ENCODE data around the gene CHURC1.
A peak's percentile ranks its signal among the peaks of the same experiment; 100 is the strongest.

Gene CHURC1

GRCh38 chr14:64950889-64951288 is 36.6 kb downstream of the CHURC1 start:
- no peaks in the 10 kb centered on the region for H3K9me3 ChIP-seq (ENCODE audit: insufficient read depth, low read length, severe bottlenecking)
- ATAC-seq (ENCODE audit: insufficient read depth, low read depth) (no peak), DNase-seq (no peak)
- H2AFZ ChIP-seq (ENCODE audit: low read depth, low read length): no peak overlapping the region
- no peaks in the 10 kb centered on the region for H3K79me2 ChIP-seq (ENCODE audit: insufficient read depth, low read length)
- no peak overlapping the region for H3K4me2 ChIP-seq (ENCODE audit: insufficient read depth, low read length)
- no peak overlapping the region for H3K9ac ChIP-seq (ENCODE audit: low read depth, low read length)
- TF ChIP-seq EZH2 (IDR thresholded peaks at IDR 0.05; ENCODE audit: borderline replicate concordance, low read depth, low read length, severe bottlenecking): no peak
- no peaks in the 10 kb centered on the region for H3K27me3 ChIP-seq (ENCODE audit: insufficient read depth, low read length, poor library complexity)
- H3K4me3 ChIP-seq (ENCODE audit: low read depth in 1 of 2, low read length in 2 of 2): no peak overlapping the region
- 0 out of 2 replicates have a peak, but pooled peaks cover 3% of the 10 kb centered on the region for H4K20me1 ChIP-seq (ENCODE audit: insufficient read depth, low read length)
- peaks cover 55% of the 10 kb centered on the region for H3K36me3 ChIP-seq (ENCODE audit: insufficient read depth, low read length)
- no peak overlapping the region for H3K27ac ChIP-seq (ENCODE audit: low read length)
- no peaks in the 10 kb centered on the region for H3K4me1 ChIP-seq (ENCODE audit: insufficient read depth, low read length)

- Histone ChIP-seq H3K4me1 (ENCODE audit: insufficient read depth, low read length) (no peaks in the 10 kb centered on the region), H3K27ac (ENCODE audit: low read length) (no peak overlapping the region), H4K20me1 (ENCODE audit: insufficient read depth, low read length) (0 out of 2 replicates have a peak, but pooled peaks cover 3% of the 10 kb centered on the region), H3K27me3 (ENCODE audit: insufficient read depth, low read length, poor library complexity) (no peaks in the 10 kb centered on the region), H3K9ac (ENCODE audit: low read depth, low read length) (no peak overlapping the region), H3K4me2 (ENCODE audit: insufficient read depth, low read length) (no peak overlapping the region), H3K79me2 (ENCODE audit: insufficient read depth, low read length) (no peaks in the 10 kb centered on the region), H2AFZ (ENCODE audit: low read depth, low read length) (no peak overlapping the region), H3K4me3 (ENCODE audit: low read depth in 1 of 2, low read length in 2 of 2) (no peak overlapping the region), H3K36me3 (ENCODE audit: insufficient read depth, low read length) (peaks cover 58% of the 10 kb centered on the region), H3K9me3 (ENCODE audit: insufficient read depth, low read length, severe bottlenecking) (no peaks in the 10 kb centered on the region)
- no peak for TF ChIP-seq EZH2 (IDR thresholded peaks at IDR 0.05; ENCODE audit: borderline replicate concordance, low read depth, low read length, severe bottlenecking)
- no peak for TF ChIP-seq CTCF (IDR thresholded peaks at IDR 0.05; ENCODE audit: borderline replicate concordance, extremely low read depth, low read length, poor library complexity, severe bottlenecking)
- no peak for ATAC-seq (ENCODE audit: insufficient read depth, low read depth)
- DNase-seq: no peak
Measured at GRCh38 chr14:64951291-64951690, 37.0 kb downstream of the CHURC1 start.

- no peak overlapping the region for H3K27ac ChIP-seq (ENCODE audit: low read length)
- no peak for ATAC-seq (ENCODE audit: insufficient read depth, low read depth)
- no peak for DNase-seq
- no peaks in the 10 kb centered on the region for H3K4me1 ChIP-seq (ENCODE audit: insufficient read depth, low read length)
- H3K9me3 ChIP-seq (ENCODE audit: insufficient read depth, low read length, severe bottlenecking): no peaks in the 10 kb centered on the region
- no peak overlapping the region for H2AFZ ChIP-seq (ENCODE audit: low read depth, low read length)
- peaks cover 54% of the 10 kb centered on the region for H3K36me3 ChIP-seq (ENCODE audit: insufficient read depth, low read length)
- H3K9ac ChIP-seq (ENCODE audit: low read depth, low read length): no peak overlapping the region
- H3K27me3 ChIP-seq (ENCODE audit: insufficient read depth, low read length, poor library complexity): no peaks in the 10 kb centered on the region
- no peak overlapping the region for H3K4me3 ChIP-seq (ENCODE audit: low read depth in 1 of 2, low read length in 2 of 2)
- 0 out of 2 replicates have a peak, but pooled peaks cover 3% of the 10 kb centered on the region for H4K20me1 ChIP-seq (ENCODE audit: insufficient read depth, low read length)
- H3K4me2 ChIP-seq (ENCODE audit: insufficient read depth, low read length): no peak overlapping the region
- no peaks in the 10 kb centered on the region for H3K79me2 ChIP-seq (ENCODE audit: insufficient read depth, low read length)
- TF ChIP-seq EZH2 (IDR thresholded peaks at IDR 0.05; ENCODE audit: borderline replicate concordance, low read depth, low read length, severe bottlenecking) (no peak), CTCF (IDR thresholded peaks at IDR 0.05; ENCODE audit: borderline replicate concordance, extremely low read depth, low read length, poor library complexity, severe bottlenecking) (no peak)
Measured at GRCh38 chr14:64951724-64952123, 37.5 kb downstream of the CHURC1 start.

GRCh38 chr14:64952598-64953309 is 38.5 kb downstream of the CHURC1 start:
- TF ChIP-seq CTCF (IDR thresholded peaks at IDR 0.05; ENCODE audit: borderline replicate concordance, extremely low read depth, low read length, poor library complexity, severe bottlenecking) (peak; percentile 35), EZH2 (IDR thresholded peaks at IDR 0.05; ENCODE audit: borderline replicate concordance, low read depth, low read length, severe bottlenecking) (no peak)
- Histone ChIP-seq H3K9me3 (ENCODE audit: insufficient read depth, low read length, severe bottlenecking) (no peaks in the 10 kb centered on the region), H3K9ac (ENCODE audit: low read depth, low read length) (no peak overlapping the region), H3K27ac (ENCODE audit: low read length) (no peak overlapping the region), H3K36me3 (ENCODE audit: insufficient read depth, low read length) (peaks cover 46% of the 10 kb centered on the region), H2AFZ (ENCODE audit: low read depth, low read length) (no peak overlapping the region), H3K79me2 (ENCODE audit: insufficient read depth, low read length) (no peaks in the 10 kb centered on the region), H3K4me2 (ENCODE audit: insufficient read depth, low read length) (no peak overlapping the region), H3K4me1 (ENCODE audit: insufficient read depth, low read length) (no peaks in the 10 kb centered on the region), H4K20me1 (ENCODE audit: insufficient read depth, low read length) (0 out of 2 replicates have a peak, but pooled peaks cover 3% of the 10 kb centered on the region), H3K27me3 (ENCODE audit: insufficient read depth, low read length, poor library complexity) (no peaks in the 10 kb centered on the region), H3K4me3 (ENCODE audit: low read depth in 1 of 2, low read length in 2 of 2) (no peak overlapping the region)
- ATAC-seq (ENCODE audit: insufficient read depth, low read depth): peak; percentile 59; the same call in 1 of the 3 replicates
- no peak for DNase-seq
